ENCODE results near the gene RNF151.
"Not testable (repeated sequence)": the region's sequence is repeated elsewhere in the genome, so short reads cannot be mapped to it uniquely, and the experiment has no call there.

The RNF151 gene

DNA sequence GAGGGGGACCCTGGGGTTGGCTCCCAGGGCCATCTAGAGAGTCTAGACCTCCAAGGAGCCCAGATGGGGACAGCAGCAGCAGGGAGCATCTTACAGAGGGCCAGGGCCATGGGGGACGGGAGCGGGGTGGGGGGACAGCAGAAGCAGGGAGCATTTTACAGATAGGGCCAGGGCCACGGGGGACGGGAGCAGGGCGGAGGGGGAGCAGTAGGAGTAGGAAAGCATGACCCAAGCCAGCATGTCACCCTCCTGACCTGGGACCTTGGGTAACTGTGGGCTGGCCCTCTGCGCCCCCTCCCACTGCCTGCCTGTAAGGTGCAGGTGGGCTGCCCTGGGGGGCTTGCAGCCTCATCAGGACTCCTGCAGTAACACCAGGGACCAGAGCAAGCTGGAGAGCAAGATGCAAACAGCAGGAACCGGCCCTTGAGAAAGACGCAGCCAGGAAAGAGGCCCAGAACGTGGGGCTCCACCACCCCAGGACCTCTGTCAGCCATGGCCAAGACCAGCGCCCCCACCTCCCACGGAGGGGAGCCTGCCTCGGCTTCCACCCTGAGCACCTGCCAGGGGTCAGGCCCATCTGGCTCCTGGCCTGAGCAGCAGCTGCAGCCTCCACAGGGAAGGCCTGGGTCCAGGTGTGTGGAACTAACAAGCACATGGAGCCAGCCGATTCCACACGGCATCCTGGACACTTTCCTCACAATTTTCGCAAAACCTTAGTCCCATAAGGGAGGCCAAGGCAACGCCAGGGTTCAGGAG lies 40.6 kb downstream of the RNF151 start:
- no peak for DNase-seq (ENCODE audit: low spot score)

DNA sequence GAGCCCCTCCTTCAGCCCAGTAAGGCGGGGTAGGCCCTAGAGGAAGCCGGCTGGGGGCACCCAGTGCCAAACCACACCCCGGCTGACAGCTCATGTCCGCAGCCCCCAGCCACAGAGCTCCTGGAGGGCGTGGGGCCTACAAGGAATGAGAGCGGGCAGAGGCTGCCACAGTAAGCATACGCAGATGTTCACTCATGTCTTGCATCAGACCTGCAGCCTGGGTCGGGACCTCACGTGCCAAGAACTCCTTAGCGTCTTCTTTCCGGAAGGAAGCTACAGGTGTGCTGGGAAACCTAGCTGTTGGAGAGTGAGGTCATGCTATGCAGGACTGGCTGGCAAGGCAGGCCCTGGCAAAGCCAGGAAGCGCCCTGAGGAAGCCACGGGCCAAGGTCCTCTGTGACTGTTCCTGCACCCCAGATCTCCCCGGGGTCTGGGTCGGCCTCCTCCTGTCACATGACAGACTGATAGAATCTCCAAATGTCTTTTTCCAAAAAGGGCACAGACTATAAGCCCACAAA lies 41.4 kb downstream of the RNF151 start:
- DNase-seq (ENCODE audit: low spot score), result no peak

- no peak for DNase-seq (ENCODE audit: low spot score)
These were observed 42.0 kb downstream of the RNF151 start for GRCh38 chr16:2008631-2009163.

GRCh38 chr16:2009164-2009711 lies 42.6 kb downstream of the RNF151 start:
- no peak for DNase-seq (ENCODE audit: low spot score)

GRCh38 chr16:2009791-2010510 lies 43.3 kb downstream of the RNF151 start, which contains the start of gene ZNF598:
TSS of gene ZNF598 (minus strand) at chr16:2009821.
- peak; percentile 91 for DNase-seq (ENCODE audit: low spot score)

DNA sequence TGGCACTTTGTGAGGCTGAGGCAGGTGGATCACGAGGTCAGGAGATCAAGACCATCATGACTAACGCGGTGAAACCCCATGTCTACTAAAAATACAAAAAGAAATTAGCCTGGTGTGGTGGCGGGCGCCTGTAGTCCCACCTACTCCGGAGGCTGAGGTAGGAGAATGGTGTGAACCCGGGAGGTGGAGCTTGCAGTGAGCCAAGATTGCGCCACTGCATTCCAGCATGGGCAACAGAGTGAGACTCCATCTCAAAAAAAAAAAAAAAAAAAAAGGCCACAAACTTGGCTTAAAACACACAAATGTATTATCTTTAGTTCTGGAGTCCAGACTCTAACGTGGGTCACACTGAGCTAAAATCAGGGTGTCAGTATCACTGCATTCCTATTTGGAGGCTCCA lies 45.1 kb downstream of the RNF151 start:
- DNase-seq (ENCODE audit: low spot score), result not testable (repeated sequence)

DNA sequence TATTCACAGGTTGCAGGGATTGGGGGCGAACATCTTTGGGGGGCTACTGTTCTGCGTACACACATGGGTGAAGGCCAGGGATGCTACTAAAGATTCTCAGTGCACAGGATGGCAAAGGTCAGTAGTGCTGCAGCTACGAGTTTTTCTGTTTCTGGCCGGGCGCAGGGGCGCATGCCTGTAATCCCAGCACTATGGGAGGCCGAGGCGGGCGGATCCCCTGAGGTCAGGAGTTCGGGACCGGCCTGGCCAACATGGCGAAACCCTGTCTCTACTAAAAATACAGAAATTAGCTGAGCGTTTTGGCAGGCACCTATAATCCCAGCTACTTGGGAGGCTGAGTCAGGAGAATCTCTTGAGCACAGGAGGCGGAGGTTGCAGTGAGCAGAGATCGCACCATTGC lies 46.9 kb downstream of the RNF151 start:
- DNase-seq (ENCODE audit: low spot score), result no peak

DNA sequence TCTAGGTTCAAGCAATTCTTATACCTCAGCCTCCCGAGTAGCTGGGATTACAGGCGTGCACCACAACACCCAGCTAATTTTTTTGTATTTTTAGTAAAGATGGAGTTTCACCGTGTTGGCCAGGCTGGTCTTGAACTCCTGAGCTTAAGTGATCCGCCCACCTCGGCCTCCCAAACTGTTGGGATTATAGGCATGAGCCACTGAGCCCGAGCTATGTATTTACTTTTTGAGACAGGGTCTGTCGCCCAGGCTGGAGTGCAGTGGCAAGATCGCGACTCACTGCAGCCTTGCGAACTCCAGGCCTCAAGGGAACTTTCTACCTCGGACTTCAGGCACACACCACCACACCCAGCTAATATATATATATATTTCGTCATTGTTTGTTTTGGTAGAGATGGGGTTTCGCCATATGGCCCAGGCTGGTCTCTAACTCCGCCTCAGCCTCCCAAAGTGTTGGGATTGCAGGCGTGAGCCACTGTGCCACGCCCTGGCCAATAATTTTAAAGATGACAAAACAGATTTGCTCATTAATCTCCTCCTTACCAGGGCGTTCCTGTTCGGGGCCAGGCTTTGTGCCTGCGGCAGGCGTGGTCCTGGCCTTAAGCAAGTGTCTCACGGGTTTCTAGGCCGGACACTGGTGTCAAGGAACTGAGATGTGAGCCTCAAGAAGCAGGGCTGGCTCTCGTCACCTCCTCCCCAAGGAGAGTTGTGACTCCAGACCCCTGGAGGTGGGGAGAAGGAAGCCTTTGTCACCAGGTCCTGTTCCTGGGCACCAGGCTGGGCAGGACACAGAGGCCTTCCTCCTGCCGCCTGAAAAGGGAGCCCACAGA lies 48.7 kb downstream of the RNF151 start:
- DNase-seq (ENCODE audit: low spot score), result no peak

- no peak for DNase-seq (ENCODE audit: low spot score)
These were observed 49.2 kb downstream of the RNF151 start for GRCh38 chr16:2015947-2016208.

GRCh38 chr16:2016407-2016922 lies 49.8 kb downstream of the RNF151 start:
- no peak for DNase-seq (ENCODE audit: low spot score)

Measured in hematopoietic multipotent progenitor cell treated with erythropoietin and hydrocortisone succinate and interleukin-3 and kit ligand, for 17 days (in vitro differentiated cells).